BE2C (cell line): ENCODE results near the gene TREM1.

Experiments
- DNase-seq: peaks from one replicate; pipeline ENCODE4 v3.0.0-alpha.2; 2020
- H3K27me3 ChIP-seq: fragments of 250-450 bp; sonication (Bioruptor Pico); 2 replicates; pipeline ENCODE4 v1.5.1; 2020; ENCODE audit warnings: mild to moderate bottlenecking
- H3K36me3 ChIP-seq: fragments of 250-450 bp; sonication (Bioruptor Pico); 2 replicates; pipeline ENCODE4 v1.5.1; 2020; ENCODE audit warnings: mild to moderate bottlenecking
- H3K4me1 ChIP-seq: fragments of 250-450 bp; sonication (Bioruptor Pico); 2 replicates; pipeline ENCODE4 v1.5.1; 2020
- H3K4me3 ChIP-seq: 2 replicates; pipeline ENCODE4 v1.5.1; 2011; ENCODE audit warnings: low read depth, low read length
- H3K9me3 ChIP-seq: fragments of 250-450 bp; sonication (Bioruptor Pico); 2 replicates; pipeline ENCODE4 v1.5.1; 2020
- TF ChIP-seq, protein P1 (sequence below): IDR thresholded peaks from 2 replicates; pipeline ENCODE4 v1.5.1; 2012; ENCODE audit warnings: mild to moderate bottlenecking, low read depth, low read length

The TREM1 gene

DNA sequence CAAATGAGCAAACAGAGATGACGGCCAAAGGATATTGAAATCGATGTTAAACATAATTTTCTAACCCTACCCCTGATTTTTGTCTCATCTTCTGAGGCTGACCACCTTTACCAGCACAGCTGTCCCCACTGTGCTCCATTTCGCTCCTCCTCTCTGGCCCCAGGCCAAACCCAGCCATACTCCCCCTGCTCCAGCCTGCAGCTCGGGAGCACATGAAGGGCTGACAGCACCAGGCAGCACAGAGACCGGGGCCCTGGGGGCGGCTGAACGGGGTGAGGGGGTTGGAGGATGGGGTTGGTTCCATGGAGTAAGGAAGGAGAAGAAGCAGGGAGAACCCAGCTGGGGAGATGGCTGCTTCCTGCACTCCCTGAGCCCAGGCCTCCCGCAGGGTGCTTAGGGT, 45.8 kb upstream of the TREM1 start:
- H3K4me3 ChIP-seq, result no peak overlapping the region
- TF ChIP-seq, protein P1, sequence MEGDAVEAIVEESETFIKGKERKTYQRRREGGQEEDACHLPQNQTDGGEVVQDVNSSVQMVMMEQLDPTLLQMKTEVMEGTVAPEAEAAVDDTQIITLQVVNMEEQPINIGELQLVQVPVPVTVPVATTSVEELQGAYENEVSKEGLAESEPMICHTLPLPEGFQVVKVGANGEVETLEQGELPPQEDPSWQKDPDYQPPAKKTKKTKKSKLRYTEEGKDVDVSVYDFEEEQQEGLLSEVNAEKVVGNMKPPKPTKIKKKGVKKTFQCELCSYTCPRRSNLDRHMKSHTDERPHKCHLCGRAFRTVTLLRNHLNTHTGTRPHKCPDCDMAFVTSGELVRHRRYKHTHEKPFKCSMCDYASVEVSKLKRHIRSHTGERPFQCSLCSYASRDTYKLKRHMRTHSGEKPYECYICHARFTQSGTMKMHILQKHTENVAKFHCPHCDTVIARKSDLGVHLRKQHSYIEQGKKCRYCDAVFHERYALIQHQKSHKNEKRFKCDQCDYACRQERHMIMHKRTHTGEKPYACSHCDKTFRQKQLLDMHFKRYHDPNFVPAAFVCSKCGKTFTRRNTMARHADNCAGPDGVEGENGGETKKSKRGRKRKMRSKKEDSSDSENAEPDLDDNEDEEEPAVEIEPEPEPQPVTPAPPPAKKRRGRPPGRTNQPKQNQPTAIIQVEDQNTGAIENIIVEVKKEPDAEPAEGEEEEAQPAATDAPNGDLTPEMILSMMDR, result no peak

GRCh38 chr6:41331401-41332150, 45.1 kb upstream of the TREM1 start:
- Histone ChIP-seq H3K9me3 (no peaks in the 10 kb centered on the region), H3K36me3 (no peaks in the 10 kb centered on the region), H3K4me1 (no peaks in the 10 kb centered on the region), H3K27me3 (peaks cover 25% of the 10 kb centered on the region), H3K4me3 (no peak overlapping the region)
- TF ChIP-seq, protein P1, result no peak
- no peak for DNase-seq

More for the DNA sequence above, 45.8 kb upstream of the TREM1 start:
- DNase-seq, result no peak
- Histone ChIP-seq H3K9me3 (no peaks in the 10 kb centered on the region), H3K4me1 (no peaks in the 10 kb centered on the region), H3K27me3 (peaks cover 19% of the 10 kb centered on the region), H3K36me3 (no peaks in the 10 kb centered on the region)

- no peaks in the 10 kb centered on the region for H3K4me1 ChIP-seq
- H3K27me3 ChIP-seq, result peaks cover 56% of the 10 kb centered on the region
- no peaks in the 10 kb centered on the region for H3K9me3 ChIP-seq
Observed at GRCh38 chr6:41327177-41327576, 40.7 kb upstream of the TREM1 start.

GRCh38 chr6:41326092-41326491, 39.6 kb upstream of the TREM1 start:
- no peak overlapping the region for H3K4me3 ChIP-seq
- H3K36me3 ChIP-seq, result no peaks in the 10 kb centered on the region
- no peaks in the 10 kb centered on the region for H3K9me3 ChIP-seq
- peaks cover 56% of the 10 kb centered on the region for H3K27me3 ChIP-seq
- H3K4me1 ChIP-seq, result no peaks in the 10 kb centered on the region
- TF ChIP-seq, protein P1, result no peak
- DNase-seq, result no peak

More at GRCh38 chr6:41327177-41327576, 40.7 kb upstream of the TREM1 start:
- TF ChIP-seq, protein P1, result no peak
- Histone ChIP-seq H3K36me3 (no peaks in the 10 kb centered on the region), H3K4me3 (no peak overlapping the region)
- DNase-seq, result no peak

GRCh38 chr6:41325446-41326066, 39.1 kb upstream of the TREM1 start:
- no peak for DNase-seq
- no peaks in the 10 kb centered on the region for H3K36me3 ChIP-seq
- H3K4me1 ChIP-seq, result no peaks in the 10 kb centered on the region
- H3K9me3 ChIP-seq, result no peaks in the 10 kb centered on the region
- TF ChIP-seq, protein P1, result no peak
- no peak overlapping the region for H3K4me3 ChIP-seq
- H3K27me3 ChIP-seq, result peaks cover 56% of the 10 kb centered on the region

GRCh38 chr6:41321183-41321582, 34.7 kb upstream of the TREM1 start:
- H3K4me1 ChIP-seq, result no peaks in the 10 kb centered on the region
- no peaks in the 10 kb centered on the region for H3K9me3 ChIP-seq
- no peak for DNase-seq
- no peaks in the 10 kb centered on the region for H3K36me3 ChIP-seq
- TF ChIP-seq, protein P1, result no peak
- no peak overlapping the region for H3K4me3 ChIP-seq
- H3K27me3 ChIP-seq, result peaks cover 45% of the 10 kb centered on the region
